ENCODE measurements around the gene ABCC12.

The ABCC12 gene

DNA sequence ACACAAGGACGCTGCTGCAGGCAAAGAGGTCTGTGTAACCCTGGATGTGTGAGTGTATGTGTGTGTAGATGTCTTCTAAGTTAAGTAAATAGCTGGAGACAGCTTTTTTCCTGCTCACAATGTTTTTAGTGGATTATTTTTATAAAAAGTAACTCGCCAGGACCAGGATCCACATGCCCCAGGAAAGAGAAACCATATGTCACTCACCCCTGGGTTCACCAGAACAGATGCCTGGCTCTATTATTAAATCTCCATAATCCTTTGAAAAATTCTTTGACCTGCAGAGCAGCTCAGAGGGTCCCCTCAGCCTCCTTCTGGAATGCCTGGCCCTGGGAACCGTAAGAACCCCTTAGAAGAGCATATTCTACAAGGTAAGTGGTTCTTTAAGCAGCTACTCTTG, 18.0 kb downstream of the ABCC12 start:
- Histone ChIP-seq H2BK120ac (ENCODE audit: low read depth, low read length) (no peak overlapping the region), H2AK5ac (ENCODE audit: low read length) (no peak overlapping the region), H3K4me1 (ENCODE audit: control insufficient read depth, low read depth, low read length) (no peaks in the 10 kb centered on the region), H2BK15ac (replicated peaks; ENCODE audit: low read depth) (no peak overlapping the region), H3K79me1 (ENCODE audit: low read length) (no peaks in the 10 kb centered on the region), H2BK5ac (ENCODE audit: low read length) (no peak overlapping the region), H3K4ac (ENCODE audit: low read depth, low read length) (no peak overlapping the region), H3K56ac (ENCODE audit: low read length) (no peak overlapping the region), H4K5ac (ENCODE audit: low read length) (no peak overlapping the region), H3K4me3 (ENCODE audit: low read length) (no peak overlapping the region), H3K79me2 (ENCODE audit: control insufficient read depth, insufficient read depth, low read length) (no peaks in the 10 kb centered on the region), H3K23ac (ENCODE audit: low read length) (no peak overlapping the region), H3K18ac (ENCODE audit: low read length) (no peak overlapping the region), H3K9ac (ENCODE audit: low read length) (no peak overlapping the region), H3K27ac (ENCODE audit: low read depth, low read length) (no peak overlapping the region), H3K4me2 (ENCODE audit: low read length) (no peak overlapping the region), H3K36me3 (ENCODE audit: control insufficient read depth, insufficient read depth, low read length) (no peaks in the 10 kb centered on the region), H4K8ac (ENCODE audit: low read depth, low read length) (no peak overlapping the region), H3K27me3 (ENCODE audit: insufficient read depth, low read length, poor library complexity) (no peaks in the 10 kb centered on the region)
- no CpG with 5 or more reads among the region's 3 CpGs for WGBS (ENCODE audit: extremely low coverage, insufficient coverage, low lambda C conversion rate)
- no peak for DNase-seq

DNA sequence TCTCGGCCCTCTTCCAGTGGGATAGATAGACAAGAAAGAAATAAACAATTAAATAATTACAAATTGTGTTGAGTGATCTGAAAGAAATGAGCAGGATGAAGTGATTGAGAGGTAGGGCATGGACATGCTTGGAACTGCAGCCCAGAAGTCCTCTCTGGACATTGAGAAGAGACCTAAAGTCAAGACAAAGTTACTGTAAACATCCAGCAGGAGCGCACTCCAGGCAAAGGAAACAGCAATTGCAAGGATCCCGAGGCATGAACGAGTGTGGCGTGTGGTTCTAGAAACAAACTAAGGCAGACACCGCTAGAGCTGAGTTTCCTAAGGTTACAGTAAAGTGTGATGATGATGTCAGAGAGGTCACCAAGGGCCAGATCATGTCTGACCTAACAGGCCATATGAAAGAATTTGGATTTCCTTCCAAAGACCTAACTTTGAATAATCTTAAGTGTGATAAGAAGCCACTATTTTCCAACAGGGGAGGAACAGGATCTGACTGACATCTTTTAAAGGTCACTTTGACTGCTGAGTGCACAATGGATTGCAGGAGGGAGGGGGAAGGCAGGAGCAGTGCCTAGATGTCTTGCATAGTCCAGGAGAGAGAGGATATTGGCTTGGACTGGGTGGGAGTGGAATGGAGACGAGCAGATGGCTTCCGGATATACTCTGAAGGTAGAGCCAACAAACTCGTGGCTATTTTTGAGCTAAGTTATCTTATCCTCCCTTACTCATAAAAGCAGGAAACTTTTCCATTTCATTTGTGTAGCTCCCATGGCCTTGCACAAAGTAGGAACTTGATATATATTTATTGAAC, 19.0 kb downstream of the ABCC12 start:
- Histone ChIP-seq H2BK5ac (ENCODE audit: low read length) (no peak overlapping the region), H3K4me2 (ENCODE audit: low read length) (no peak overlapping the region), H4K8ac (ENCODE audit: low read depth, low read length) (no peak overlapping the region), H3K18ac (ENCODE audit: low read length) (no peak overlapping the region), H3K23ac (ENCODE audit: low read length) (no peak overlapping the region), H3K79me1 (ENCODE audit: low read length) (no peaks in the 10 kb centered on the region), H3K36me3 (ENCODE audit: control insufficient read depth, insufficient read depth, low read length) (no peaks in the 10 kb centered on the region), H3K79me2 (ENCODE audit: control insufficient read depth, insufficient read depth, low read length) (no peaks in the 10 kb centered on the region), H3K4me3 (ENCODE audit: low read length) (no peak overlapping the region), H2AK5ac (ENCODE audit: low read length) (no peak overlapping the region), H3K27ac (ENCODE audit: low read depth, low read length) (no peak overlapping the region), H2BK15ac (replicated peaks; ENCODE audit: low read depth) (no peak overlapping the region), H3K4ac (ENCODE audit: low read depth, low read length) (no peak overlapping the region), H3K9ac (ENCODE audit: low read length) (no peak overlapping the region), H3K56ac (ENCODE audit: low read length) (no peak overlapping the region), H4K5ac (ENCODE audit: low read length) (no peak overlapping the region), H3K27me3 (ENCODE audit: insufficient read depth, low read length, poor library complexity) (no peaks in the 10 kb centered on the region), H2BK120ac (ENCODE audit: low read depth, low read length) (no peak overlapping the region), H3K4me1 (ENCODE audit: control insufficient read depth, low read depth, low read length) (no peaks in the 10 kb centered on the region)
- DNase-seq, result no peak
- no CpG with 5 or more reads among the region's 9 CpGs for WGBS (ENCODE audit: extremely low coverage, insufficient coverage, low lambda C conversion rate)

DNA sequence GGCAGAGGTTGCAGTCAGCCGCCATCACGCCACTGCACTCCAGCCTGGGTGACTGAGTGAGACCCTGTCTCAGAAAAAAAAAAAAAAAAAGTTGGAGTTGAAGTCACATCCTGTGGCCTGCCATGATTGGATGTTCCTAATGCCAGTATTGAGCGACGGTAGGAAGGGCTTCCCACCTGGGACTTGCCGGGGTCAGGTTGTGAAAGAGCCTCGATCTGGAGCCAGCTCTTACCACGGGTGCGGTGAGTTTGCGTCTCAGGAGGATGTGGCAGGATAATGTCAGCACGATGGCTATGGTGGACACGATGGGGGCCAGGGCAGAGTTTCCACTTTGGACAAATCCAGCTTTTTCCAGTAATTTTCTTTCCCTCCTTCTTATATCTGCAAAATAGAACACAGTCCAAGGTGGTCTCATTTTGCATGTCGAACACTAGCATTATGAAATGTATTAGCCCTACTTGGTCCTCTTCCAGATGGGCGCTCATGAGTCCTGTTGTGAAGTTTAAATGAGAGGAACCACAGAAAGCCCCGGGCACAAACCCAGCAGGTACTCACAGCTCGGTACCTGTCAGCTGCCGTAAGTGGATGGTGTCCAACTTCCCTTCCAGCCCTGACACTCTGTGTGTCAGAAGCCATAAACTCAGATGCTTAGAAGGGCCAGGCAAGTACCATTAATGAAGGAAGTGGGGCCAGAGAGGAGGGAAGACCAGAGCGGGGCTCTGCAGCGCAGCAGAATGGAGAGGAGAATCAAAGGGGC, 22.2 kb downstream of the ABCC12 start:
- no peaks in the 10 kb centered on the region for H3K79me1 ChIP-seq (ENCODE audit: low read length)
- no peak overlapping the region for H3K18ac ChIP-seq (ENCODE audit: low read length)
- H3K27ac ChIP-seq (ENCODE audit: low read depth, low read length), result no peak overlapping the region
- H3K27me3 ChIP-seq (ENCODE audit: insufficient read depth, low read length, poor library complexity), result no peaks in the 10 kb centered on the region
- H3K4me1 ChIP-seq (ENCODE audit: control insufficient read depth, low read depth, low read length), result no peaks in the 10 kb centered on the region
- H3K4me2 ChIP-seq (ENCODE audit: low read length), result no peak overlapping the region
- H3K4ac ChIP-seq (ENCODE audit: low read depth, low read length), result no peak overlapping the region
- DNase-seq, result no peak
- no peaks in the 10 kb centered on the region for H3K36me3 ChIP-seq (ENCODE audit: control insufficient read depth, insufficient read depth, low read length)
- no peak overlapping the region for H4K8ac ChIP-seq (ENCODE audit: low read depth, low read length)
- H3K23ac ChIP-seq (ENCODE audit: low read length), result no peak overlapping the region
- H2BK15ac ChIP-seq (replicated peaks; ENCODE audit: low read depth), result no peak overlapping the region
- H2BK120ac ChIP-seq (ENCODE audit: low read depth, low read length), result no peak overlapping the region
- H3K79me2 ChIP-seq (ENCODE audit: control insufficient read depth, insufficient read depth, low read length), result no peaks in the 10 kb centered on the region
- H3K9ac ChIP-seq (ENCODE audit: low read length), result no peak overlapping the region
- H4K5ac ChIP-seq (ENCODE audit: low read length), result no peak overlapping the region
- H3K56ac ChIP-seq (ENCODE audit: low read length), result peak overlapping the region; percentile 2
- H2BK5ac ChIP-seq (ENCODE audit: low read length), result no peak overlapping the region
- H3K4me3 ChIP-seq (ENCODE audit: low read length), result no peak overlapping the region
- no peak overlapping the region for H2AK5ac ChIP-seq (ENCODE audit: low read length)
- no CpG with 5 or more reads among the region's 18 CpGs for WGBS (ENCODE audit: extremely low coverage, insufficient coverage, low lambda C conversion rate)

DNA sequence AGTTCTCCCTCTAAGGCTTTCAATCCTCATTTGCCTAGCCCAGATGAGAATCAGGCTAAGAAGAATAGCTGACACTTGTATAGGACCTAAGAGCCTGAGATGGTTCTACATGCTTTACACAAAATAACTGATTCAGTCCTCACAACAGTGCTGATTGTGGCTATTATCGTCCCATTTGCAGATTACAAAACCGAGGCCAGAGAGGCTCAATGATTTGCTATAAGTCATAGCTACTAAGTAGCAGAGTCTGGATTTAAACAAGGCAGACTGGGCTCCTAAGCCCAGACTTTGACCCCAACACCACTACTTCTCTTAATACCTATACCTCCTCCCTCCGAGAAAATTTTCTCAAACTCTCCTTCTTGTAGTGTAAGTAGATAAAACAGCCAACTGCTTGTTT, 23.1 kb downstream of the ABCC12 start:
- no peak overlapping the region for H2BK5ac ChIP-seq (ENCODE audit: low read length)
- H4K8ac ChIP-seq (ENCODE audit: low read depth, low read length), result no peak overlapping the region
- no peak overlapping the region for H3K4me3 ChIP-seq (ENCODE audit: low read length)
- H3K36me3 ChIP-seq (ENCODE audit: control insufficient read depth, insufficient read depth, low read length), result no peaks in the 10 kb centered on the region
- no peaks in the 10 kb centered on the region for H3K4me1 ChIP-seq (ENCODE audit: control insufficient read depth, low read depth, low read length)
- no peaks in the 10 kb centered on the region for H3K79me2 ChIP-seq (ENCODE audit: control insufficient read depth, insufficient read depth, low read length)
- no peak overlapping the region for H3K9ac ChIP-seq (ENCODE audit: low read length)
- H3K23ac ChIP-seq (ENCODE audit: low read length), result no peak overlapping the region
- no peak overlapping the region for H2AK5ac ChIP-seq (ENCODE audit: low read length)
- H3K4me2 ChIP-seq (ENCODE audit: low read length), result no peak overlapping the region
- no peak overlapping the region for H3K18ac ChIP-seq (ENCODE audit: low read length)
- no peak overlapping the region for H4K5ac ChIP-seq (ENCODE audit: low read length)
- no peak overlapping the region for H2BK15ac ChIP-seq (replicated peaks; ENCODE audit: low read depth)
- DNase-seq, result no peak
- no CpG with 5 or more reads among the region's 3 CpGs for WGBS (ENCODE audit: extremely low coverage, insufficient coverage, low lambda C conversion rate)
- H3K79me1 ChIP-seq (ENCODE audit: low read length), result no peaks in the 10 kb centered on the region
- no peaks in the 10 kb centered on the region for H3K27me3 ChIP-seq (ENCODE audit: insufficient read depth, low read length, poor library complexity)
- no peak overlapping the region for H3K4ac ChIP-seq (ENCODE audit: low read depth, low read length)
- no peak overlapping the region for H2BK120ac ChIP-seq (ENCODE audit: low read depth, low read length)
- H3K27ac ChIP-seq (ENCODE audit: low read depth, low read length), result no peak overlapping the region
- no peak overlapping the region for H3K56ac ChIP-seq (ENCODE audit: low read length)

DNA sequence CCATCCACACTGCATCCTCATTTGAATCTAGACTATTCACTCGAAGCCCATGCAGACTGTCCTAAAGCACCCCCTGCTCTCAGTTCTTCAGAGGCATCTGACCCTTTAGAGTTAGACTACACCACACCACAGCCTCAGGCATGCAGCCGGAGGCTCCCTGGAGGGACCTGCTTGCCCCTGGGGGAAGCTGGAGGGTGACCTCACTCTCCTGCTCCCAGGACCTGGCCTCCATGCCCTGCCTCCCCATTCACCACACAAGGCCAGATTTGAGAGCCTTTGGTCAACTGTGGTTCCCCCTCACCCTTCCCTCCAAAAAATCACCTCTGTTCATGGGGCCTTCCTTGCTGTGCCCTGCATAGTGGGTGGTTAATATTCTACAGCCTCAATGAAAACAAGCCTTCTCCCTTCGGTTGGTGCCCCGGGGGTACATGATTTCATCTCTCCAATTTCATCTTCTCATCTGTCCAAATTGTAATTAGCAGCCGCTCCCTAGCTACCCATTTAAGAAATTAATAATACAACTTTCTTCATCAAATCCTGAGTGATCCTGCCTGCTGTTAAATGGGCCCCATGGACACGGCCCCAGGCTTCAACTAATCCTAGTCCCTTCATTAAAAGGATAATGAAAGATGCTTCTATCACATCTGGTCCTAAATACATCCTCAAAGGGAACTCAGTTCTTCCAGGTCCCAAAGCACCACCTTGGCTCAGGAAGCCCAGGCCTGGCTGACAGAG, 24.4 kb downstream of the ABCC12 start:
- Histone ChIP-seq H2BK120ac (ENCODE audit: low read depth, low read length) (no peak overlapping the region), H4K8ac (ENCODE audit: low read depth, low read length) (no peak overlapping the region), H3K36me3 (ENCODE audit: control insufficient read depth, insufficient read depth, low read length) (no peaks in the 10 kb centered on the region), H3K9ac (ENCODE audit: low read length) (no peak overlapping the region), H3K23ac (ENCODE audit: low read length) (no peak overlapping the region), H3K79me2 (ENCODE audit: control insufficient read depth, insufficient read depth, low read length) (no peaks in the 10 kb centered on the region), H4K5ac (ENCODE audit: low read length) (no peak overlapping the region), H3K4me3 (ENCODE audit: low read length) (no peak overlapping the region), H2AK5ac (ENCODE audit: low read length) (no peak overlapping the region), H2BK15ac (replicated peaks; ENCODE audit: low read depth) (no peak overlapping the region), H3K4me2 (ENCODE audit: low read length) (no peak overlapping the region), H3K4me1 (ENCODE audit: control insufficient read depth, low read depth, low read length) (no peaks in the 10 kb centered on the region), H3K18ac (ENCODE audit: low read length) (no peak overlapping the region), H3K79me1 (ENCODE audit: low read length) (no peaks in the 10 kb centered on the region), H3K27ac (ENCODE audit: low read depth, low read length) (no peak overlapping the region), H3K27me3 (ENCODE audit: insufficient read depth, low read length, poor library complexity) (no peaks in the 10 kb centered on the region), H2BK5ac (ENCODE audit: low read length) (no peak overlapping the region), H3K56ac (ENCODE audit: low read length) (no peak overlapping the region), H3K4ac (ENCODE audit: low read depth, low read length) (no peak overlapping the region)
- WGBS (ENCODE audit: extremely low coverage, insufficient coverage, low lambda C conversion rate), result no CpG with 5 or more reads among the region's 6 CpGs
- DNase-seq, result no peak

Measured in mesendoderm (in vitro differentiated cells).